GM19023 (cell line): ENCODE measurements around the gene GIT1.

ENCODE experiments used
- ATAC-seq: cut with Tn5 transposase; IDR thresholded peaks from one replicate; pipeline ENCODE4 v1.9.1; 2021; ENCODE audit warnings: mild to moderate bottlenecking, moderate library complexity; ENCODE audit not compliant: unreplicated experiment

GIT1 gene

GRCh38 chr17:29579866-29580771 is 9.3 kb downstream of the GIT1 start:
- ATAC-seq: peak; percentile 75

GRCh38 chr17:29578626-29579485 is 10.6 kb downstream of the GIT1 start:
- ATAC-seq: no peak

- no peak for ATAC-seq
Measured at GRCh38 chr17:29577385-29578211, 11.8 kb downstream of the GIT1 start.

- ATAC-seq: no peak
Measured at GRCh38 chr17:29577001-29577370, 12.5 kb downstream of the GIT1 start.

GRCh38 chr17:29576214-29577000 is 13.0 kb downstream of the GIT1 start:
- ATAC-seq: no peak

GRCh38 chr17:29575511-29576213 is 13.8 kb downstream of the GIT1 start:
- ATAC-seq: no peak

- no peak for ATAC-seq
Measured at GRCh38 chr17:29574732-29575510, 14.5 kb downstream of the GIT1 start.

- no peak for ATAC-seq
Measured at GRCh38 chr17:29573871-29574731, 15.3 kb downstream of the GIT1 start.

GRCh38 chr17:29573558-29573869 is 15.9 kb downstream of the GIT1 start:
- ATAC-seq: no peak

GRCh38 chr17:29572691-29573557 is 16.5 kb downstream of the GIT1 start:
- no peak for ATAC-seq

GRCh38 chr17:29571883-29572681 is 17.4 kb downstream of the GIT1 start:
- no peak for ATAC-seq

- no peak for ATAC-seq
Measured at GRCh38 chr17:29571486-29571882, 18.0 kb downstream of the GIT1 start.

- no peak for ATAC-seq
Measured at GRCh38 chr17:29570521-29570920, 18.9 kb downstream of the GIT1 start.

- ATAC-seq: no peak
Measured at GRCh38 chr17:29569245-29569950, 20.1 kb downstream of the GIT1 start.

GRCh38 chr17:29568331-29569244 is 20.9 kb downstream of the GIT1 start, which contains the start of gene TP53I13:
Gene TP53I13, plus strand, starts transcription at chr17:29568701. Its CDS starts 58 bp downstream, at chr17:29568759.
- peak; percentile 45 for ATAC-seq
